ENCODE results near the gene AMIGO1. TPM values are rescaled to one million over a fixed set of nuclear protein-coding genes. Genes with fewer than 3 reads are reported as not detected.

Gene AMIGO1
- total RNA-seq, 1 experiment from 2014 or later: 1.5 TPM

GRCh38 chr1:109548321-109549267, 39.1 kb upstream of the AMIGO1 start, which contains the start of gene GNAI3:
Gene GNAI3 (plus strand): TSS chr1:109548615. CDS start chr1:109548721, 106 bp downstream.
- peak within 1 kb of the TSS; percentile 91 for H3K4me3 Mint-ChIP-seq (ENCODE audit: low read depth, unreplicated experiment)
- TF ChIP-seq CTCF (IDR thresholded peaks at IDR 0.05; ENCODE audit: unreplicated experiment): no peak
- H3K4me1 Mint-ChIP-seq (ENCODE audit: low read depth, unreplicated experiment): no peaks in the 10 kb centered on the region
- intact Hi-C loops (cut with micrococcal nuclease; ENCODE audit: unreplicated experiment): loop anchor here (5.0 kb wide), 4 partner anchors 69 to 434 kb away; partner anchors contain the start of genes AHCYL1, AMPD2 and GNAT2
- H3K9me3 Mint-ChIP-seq (ENCODE audit: low read depth, unreplicated experiment): no peaks in the 10 kb centered on the region
- BruUV-seq (replicated peaks): no TSS peak
- H3K27me3 Mint-ChIP-seq (ENCODE audit: unreplicated experiment): peaks cover 14% of the 10 kb centered on the region
- peak within 1 kb of the TSS; percentile 97 for H3K27ac Mint-ChIP-seq (ENCODE audit: unreplicated experiment)
- peaks cover 30% of the 10 kb centered on the region for H3K36me3 Mint-ChIP-seq (ENCODE audit: insufficient read depth, unreplicated experiment)
- CTCF ChIA-PET: interaction anchor here (0.6 to 2.0 kb wide), 9 partner anchors 16 to 436 kb away, joined by 3 to 9 read pairs (median 5); partner anchors contain the start of gene AHCYL1
- DNase-seq: peak; percentile 87

GRCh38 chr1:109547463-109548320, 38.2 kb upstream of the AMIGO1 start:
- TSS peak; percentile 96 for BruUV-seq (replicated peaks)
- DNase-seq: no peak
- no peak for TF ChIP-seq CTCF (IDR thresholded peaks at IDR 0.05; ENCODE audit: unreplicated experiment)
- H3K27ac Mint-ChIP-seq (ENCODE audit: unreplicated experiment): peak overlapping the region; percentile 97
- no peaks in the 10 kb centered on the region for H3K9me3 Mint-ChIP-seq (ENCODE audit: low read depth, unreplicated experiment)
- H3K27me3 Mint-ChIP-seq (ENCODE audit: unreplicated experiment): peaks cover 18% of the 10 kb centered on the region
- H3K36me3 Mint-ChIP-seq (ENCODE audit: insufficient read depth, unreplicated experiment): peaks cover 30% of the 10 kb centered on the region
- H3K4me1 Mint-ChIP-seq (ENCODE audit: low read depth, unreplicated experiment): no peaks in the 10 kb centered on the region
- H3K4me3 Mint-ChIP-seq (ENCODE audit: low read depth, unreplicated experiment): peak overlapping the region; percentile 91
- intact Hi-C loops (cut with micrococcal nuclease; ENCODE audit: unreplicated experiment): loop anchor here (2.0 to 5.0 kb wide), 5 partner anchors 70 to 435 kb away; partner anchors contain the start of genes AHCYL1, AMPD2 and GNAT2
- CTCF ChIA-PET: interaction anchor here (1.1 to 2.0 kb wide), 7 partner anchors 15 to 93 kb away, joined by 4 to 26 read pairs (median 7); no protein-coding TSS in a partner anchor

- CTCF ChIA-PET: interaction anchor here (0.8 to 1.9 kb wide), 9 partner anchors 17 to 438 kb away, joined by 3 to 26 read pairs (median 4); partner anchors contain the start of gene AHCYL1
- peak; percentile 80 for DNase-seq
- Mint-ChIP-seq H3K36me3 (ENCODE audit: insufficient read depth, unreplicated experiment) (peaks cover 30% of the 10 kb centered on the region), H3K4me1 (ENCODE audit: low read depth, unreplicated experiment) (no peaks in the 10 kb centered on the region), H3K9me3 (ENCODE audit: low read depth, unreplicated experiment) (no peaks in the 10 kb centered on the region), H3K27me3 (ENCODE audit: unreplicated experiment) (peaks cover 30% of the 10 kb centered on the region), H3K4me3 (ENCODE audit: low read depth, unreplicated experiment) (peak overlapping the region; percentile 91), H3K27ac (ENCODE audit: unreplicated experiment) (peak overlapping the region; percentile 60)
- intact Hi-C loops (cut with micrococcal nuclease; ENCODE audit: unreplicated experiment): loop anchor here (2.0 to 5.0 kb wide), 5 partner anchors 71 to 436 kb away; partner anchors contain the start of genes AHCYL1, AMPD2 and GNAT2
- no TSS peak for BruUV-seq (replicated peaks)
- TF ChIP-seq CTCF (IDR thresholded peaks at IDR 0.05; ENCODE audit: unreplicated experiment): peak; percentile 59
These were observed 37.0 kb upstream of the AMIGO1 start for GRCh38 chr1:109546311-109547109.
